ENCODE results near the gene ADH1B.
"Not testable (repeated sequence)": the region's sequence is repeated elsewhere in the genome, so short reads cannot be mapped to it uniquely, and the experiment has no call there.

Gene ADH1B

DNA sequence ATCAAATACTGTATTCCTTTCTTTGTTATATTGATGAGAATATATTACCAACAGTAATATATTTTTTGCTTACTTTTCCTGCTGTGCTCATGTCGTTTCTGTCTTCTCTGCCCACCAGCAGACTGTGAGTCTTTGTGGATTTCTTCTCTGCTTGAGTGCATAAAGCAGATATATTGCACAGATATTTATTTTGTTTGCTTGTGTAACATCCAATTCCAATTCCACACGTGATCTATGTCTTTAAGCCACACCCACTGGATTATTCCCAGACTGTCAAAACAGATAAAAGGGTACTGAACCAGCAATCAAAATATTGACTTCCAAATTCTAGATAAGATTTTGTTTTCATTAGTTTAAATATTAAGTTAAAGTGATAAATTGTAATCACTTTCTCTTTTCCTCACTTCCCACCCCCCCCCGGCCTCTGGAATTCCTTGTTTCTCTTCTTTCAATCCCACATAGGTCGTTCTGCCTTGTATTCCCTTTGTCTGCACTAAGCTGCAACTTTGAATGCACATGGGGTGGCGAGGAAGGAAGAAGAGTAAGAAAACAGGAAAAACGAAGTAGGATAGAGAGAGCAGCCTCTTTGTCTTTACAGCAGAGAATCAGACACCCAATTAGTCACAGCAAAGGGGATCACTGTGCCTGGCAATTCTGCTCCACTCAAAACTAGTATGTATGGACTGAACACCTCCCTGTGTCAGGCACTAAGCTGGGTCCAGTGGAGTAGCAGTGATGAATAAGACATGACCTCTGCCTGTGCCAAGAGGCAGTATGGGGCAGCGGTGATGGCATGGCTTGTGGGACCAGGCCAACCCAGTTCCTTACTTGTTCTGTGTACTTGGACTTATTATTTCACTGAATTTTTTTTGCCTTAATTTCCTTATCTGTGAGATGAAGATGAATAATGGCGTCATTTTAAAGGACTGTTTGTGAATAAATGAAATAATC, at the start of gene ADH1B:
Gene ADH1B (minus strand): TSS at position 161 of the 951 bp plus-strand sequence. CDS start 70 bp downstream, at position 91.
- Mint-ChIP-seq H3K9me3 (no peaks in the 10 kb centered on the region), H3K36me3 (no peaks in the 10 kb centered on the region), H3K27me3 (peaks cover 7% of the 10 kb centered on the region), H3K27ac (no peak within 1 kb of the TSS), H3K4me3 (no peak within 1 kb of the TSS), H3K4me1 (no peaks in the 10 kb centered on the region)
- ATAC-seq (ENCODE audit: low read depth) (no peak), DNase-seq (ENCODE audit: low spot score in 2 of 2) (no peak)

DNA sequence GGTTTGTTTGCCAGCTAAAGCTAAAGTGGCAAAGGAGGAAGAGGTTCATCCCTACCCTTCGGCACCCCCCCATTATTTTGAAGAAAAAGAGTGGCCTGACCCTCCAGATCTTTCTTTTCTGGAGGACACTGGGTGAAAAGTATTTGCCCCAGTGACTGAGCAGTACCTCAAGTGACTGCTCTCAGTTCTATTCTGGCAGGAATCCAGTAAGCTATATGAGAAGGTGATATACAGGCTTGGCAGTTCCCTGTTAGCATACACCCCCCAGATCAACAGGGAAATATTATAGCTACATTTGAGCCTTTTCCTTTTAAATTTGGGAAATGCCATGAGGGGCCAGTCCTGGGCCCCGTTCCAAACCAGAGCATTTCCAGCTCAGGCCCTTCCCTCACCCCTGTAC, 46.6 kb upstream of the ADH1B start:
- ATAC-seq (ENCODE audit: low read depth); H3K4me3 Mint-ChIP-seq; H3K4me1 Mint-ChIP-seq; H3K9me3 Mint-ChIP-seq; H3K36me3 Mint-ChIP-seq; H3K27ac Mint-ChIP-seq; DNase-seq (ENCODE audit: low spot score in 2 of 2); H3K27me3 Mint-ChIP-seq: not testable (repeated sequence)

DNA sequence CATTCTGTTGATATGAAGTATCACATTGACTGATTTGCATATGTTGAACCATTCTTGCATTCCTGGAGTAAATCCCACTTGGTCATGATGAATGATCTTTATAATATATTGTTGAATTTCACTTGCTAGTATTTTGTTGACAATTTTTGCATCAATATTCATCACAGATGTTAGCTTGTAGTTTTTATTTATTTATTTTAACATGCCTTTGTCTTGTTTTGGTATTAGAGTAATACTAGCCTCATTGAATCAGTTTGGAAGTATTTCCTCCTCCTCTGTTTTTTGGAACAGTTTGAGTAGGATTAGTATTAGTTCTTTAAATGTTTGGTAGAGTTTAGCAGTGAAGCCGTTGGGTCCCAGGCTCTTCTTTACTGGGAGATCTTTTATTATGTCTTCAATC, 45.3 kb upstream of the ADH1B start:
- Mint-ChIP-seq H3K4me1 (no peaks in the 10 kb centered on the region), H3K9me3 (peaks cover 2% of the 10 kb centered on the region), H3K27ac (no peak overlapping the region), H3K4me3 (no peak overlapping the region), H3K27me3 (peaks cover 3% of the 10 kb centered on the region), H3K36me3 (no peaks in the 10 kb centered on the region)
- DNase-seq (ENCODE audit: low spot score in 2 of 2): no peak
- ATAC-seq (ENCODE audit: low read depth): no peak

- no peak overlapping the region for H3K27ac Mint-ChIP-seq
- H3K27me3 Mint-ChIP-seq: peaks cover 3% of the 10 kb centered on the region
- H3K4me3 Mint-ChIP-seq: no peak overlapping the region
- DNase-seq (ENCODE audit: low spot score in 2 of 2) (no peak), ATAC-seq (ENCODE audit: low read depth) (no peak)
- H3K9me3 Mint-ChIP-seq: peaks cover 2% of the 10 kb centered on the region
- no peaks in the 10 kb centered on the region for H3K36me3 Mint-ChIP-seq
- H3K4me1 Mint-ChIP-seq: no peaks in the 10 kb centered on the region
Measured at GRCh38 chr4:99362768-99363167, 41.6 kb upstream of the ADH1B start.

GRCh38 chr4:99361899-99362275, 40.7 kb upstream of the ADH1B start:
- H3K4me3 Mint-ChIP-seq: no peak overlapping the region
- no peak for DNase-seq (ENCODE audit: low spot score in 2 of 2)
- H3K9me3 Mint-ChIP-seq: peaks cover 2% of the 10 kb centered on the region
- H3K27ac Mint-ChIP-seq: no peak overlapping the region
- no peak for ATAC-seq (ENCODE audit: low read depth)
- no peaks in the 10 kb centered on the region for H3K27me3 Mint-ChIP-seq
- no peaks in the 10 kb centered on the region for H3K4me1 Mint-ChIP-seq
- no peaks in the 10 kb centered on the region for H3K36me3 Mint-ChIP-seq

GRCh38 chr4:99361268-99361898, 40.2 kb upstream of the ADH1B start:
- DNase-seq (ENCODE audit: low spot score in 2 of 2) (no peak), ATAC-seq (ENCODE audit: low read depth) (no peak)
- peaks cover 2% of the 10 kb centered on the region for H3K9me3 Mint-ChIP-seq
- H3K27ac Mint-ChIP-seq: no peak overlapping the region
- no peaks in the 10 kb centered on the region for H3K36me3 Mint-ChIP-seq
- no peaks in the 10 kb centered on the region for H3K4me1 Mint-ChIP-seq
- H3K27me3 Mint-ChIP-seq: no peaks in the 10 kb centered on the region
- no peak overlapping the region for H3K4me3 Mint-ChIP-seq

GRCh38 chr4:99359480-99360204, 38.4 kb upstream of the ADH1B start:
- no peak overlapping the region for H3K4me3 Mint-ChIP-seq
- H3K27ac Mint-ChIP-seq: no peak overlapping the region
- no peaks in the 10 kb centered on the region for H3K9me3 Mint-ChIP-seq
- DNase-seq (ENCODE audit: low spot score in 2 of 2): no peak
- no peaks in the 10 kb centered on the region for H3K36me3 Mint-ChIP-seq
- ATAC-seq (ENCODE audit: low read depth): no peak
- H3K27me3 Mint-ChIP-seq: no peaks in the 10 kb centered on the region
- H3K4me1 Mint-ChIP-seq: no peaks in the 10 kb centered on the region

GRCh38 chr4:99357948-99358347, 36.7 kb upstream of the ADH1B start:
- Mint-ChIP-seq H3K4me3 (no peak overlapping the region), H3K27ac (no peak overlapping the region), H3K36me3 (no peaks in the 10 kb centered on the region), H3K27me3 (no peaks in the 10 kb centered on the region), H3K4me1 (no peaks in the 10 kb centered on the region), H3K9me3 (peaks cover 3% of the 10 kb centered on the region)
- DNase-seq (ENCODE audit: low spot score in 2 of 2) (no peak), ATAC-seq (ENCODE audit: low read depth) (no peak)

DNA sequence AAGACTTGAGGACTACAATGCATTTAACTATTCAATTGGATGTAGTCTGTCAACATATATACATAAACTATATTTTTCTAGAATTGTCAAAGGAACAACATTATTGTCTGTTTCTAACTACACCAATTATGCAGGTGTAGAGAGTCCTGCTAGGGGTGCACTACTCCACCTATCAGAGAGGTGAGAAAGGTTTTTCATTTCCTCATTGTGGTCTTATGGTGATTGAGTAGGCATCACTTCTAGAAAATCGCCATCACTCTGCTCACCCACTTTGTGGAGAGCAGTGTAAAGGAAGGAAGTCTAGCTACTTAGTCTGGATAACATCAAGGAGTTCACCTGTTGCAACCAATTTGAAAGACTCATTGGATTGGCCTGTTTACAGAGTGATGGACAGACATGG, 35.8 kb upstream of the ADH1B start:
- Mint-ChIP-seq H3K36me3 (no peaks in the 10 kb centered on the region), H3K27ac (no peak overlapping the region), H3K4me3 (no peak overlapping the region), H3K4me1 (no peaks in the 10 kb centered on the region), H3K9me3 (peaks cover 3% of the 10 kb centered on the region), H3K27me3 (peaks cover 3% of the 10 kb centered on the region)
- ATAC-seq (ENCODE audit: low read depth) (no peak), DNase-seq (ENCODE audit: low spot score in 2 of 2) (no peak)

DNA sequence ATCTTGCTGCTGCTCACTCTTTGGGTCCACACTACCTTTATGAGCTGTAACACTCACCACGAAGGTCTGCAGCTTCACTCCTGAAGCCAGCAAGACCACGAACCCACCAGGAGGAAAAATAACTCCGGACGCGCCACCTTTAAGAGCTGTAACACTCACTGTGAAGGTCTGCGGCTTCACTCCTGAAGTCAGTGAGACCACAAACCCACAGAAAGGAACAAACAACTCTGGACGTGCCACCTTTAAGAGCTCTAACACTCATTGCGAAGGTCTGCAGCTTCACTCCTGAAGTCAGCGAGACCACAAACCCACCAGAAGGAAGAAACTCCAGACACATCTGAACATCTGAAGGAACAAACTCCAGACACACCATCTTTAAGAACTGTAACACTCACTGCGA, 34.9 kb upstream of the ADH1B start:
- not testable (repeated sequence) for H3K4me1 Mint-ChIP-seq; H3K27ac Mint-ChIP-seq; H3K36me3 Mint-ChIP-seq; ATAC-seq (ENCODE audit: low read depth); H3K27me3 Mint-ChIP-seq; H3K4me3 Mint-ChIP-seq; H3K9me3 Mint-ChIP-seq; DNase-seq (ENCODE audit: low spot score in 2 of 2)

GRCh38 chr4:99352602-99353537, 31.7 kb upstream of the ADH1B start, which contains the start of gene ADH1C:
TSS of gene ADH1C (minus strand) at chr4:99352746. CDS start at chr4:99352675, 71 bp downstream.
- Mint-ChIP-seq H3K36me3 (no peaks in the 10 kb centered on the region), H3K27ac (no peak within 1 kb of the TSS), H3K4me1 (no peaks in the 10 kb centered on the region), H3K9me3 (peaks cover 3% of the 10 kb centered on the region), H3K4me3 (no peak within 1 kb of the TSS), H3K27me3 (peaks cover 5% of the 10 kb centered on the region)
- DNase-seq (ENCODE audit: low spot score in 2 of 2) (no peak), ATAC-seq (ENCODE audit: low read depth) (no peak)

DNA sequence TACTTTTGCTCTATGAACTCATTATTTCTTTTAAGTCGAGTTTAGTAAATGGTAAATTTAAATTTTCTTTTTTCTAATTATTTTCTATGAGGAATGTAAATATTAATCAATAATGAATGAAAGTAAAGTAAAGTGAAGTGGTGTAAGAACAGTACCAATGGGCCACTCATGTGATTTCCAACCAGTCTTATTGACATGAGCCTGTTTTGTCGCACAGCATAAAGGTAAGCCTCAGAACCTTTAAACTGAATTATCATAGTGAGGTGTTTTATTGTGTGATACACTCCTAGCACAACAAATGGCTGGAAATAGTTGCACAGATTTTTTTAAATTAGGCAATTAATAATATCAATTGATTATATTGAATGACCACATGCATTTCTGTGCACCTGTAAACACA, 30.3 kb upstream of the ADH1B start:
- DNase-seq (ENCODE audit: low spot score in 2 of 2): no peak
- Mint-ChIP-seq H3K4me1 (no peaks in the 10 kb centered on the region), H3K9me3 (peaks cover 3% of the 10 kb centered on the region), H3K27me3 (peaks cover 5% of the 10 kb centered on the region), H3K4me3 (no peak overlapping the region), H3K27ac (no peak overlapping the region), H3K36me3 (no peaks in the 10 kb centered on the region)
- no peak for ATAC-seq (ENCODE audit: low read depth)

GRCh38 chr4:99349338-99349737, 28.1 kb upstream of the ADH1B start:
- Mint-ChIP-seq H3K27ac (no peak overlapping the region), H3K27me3 (peaks cover 5% of the 10 kb centered on the region), H3K4me3 (no peak overlapping the region), H3K36me3 (no peaks in the 10 kb centered on the region), H3K9me3 (peaks cover 3% of the 10 kb centered on the region), H3K4me1 (no peaks in the 10 kb centered on the region)
- DNase-seq (ENCODE audit: low spot score in 2 of 2) (no peak), ATAC-seq (ENCODE audit: low read depth) (no peak)
